Measurements from ENCODE around the gene CNOT3.

Gene CNOT3

GRCh38 chr19:54199401-54199800 is 61.8 kb downstream of the CNOT3 start:
- DNase-seq, result no peak

- no peak for DNase-seq
These were observed 63.7 kb downstream of the CNOT3 start for GRCh38 chr19:54201172-54201701.

DNA sequence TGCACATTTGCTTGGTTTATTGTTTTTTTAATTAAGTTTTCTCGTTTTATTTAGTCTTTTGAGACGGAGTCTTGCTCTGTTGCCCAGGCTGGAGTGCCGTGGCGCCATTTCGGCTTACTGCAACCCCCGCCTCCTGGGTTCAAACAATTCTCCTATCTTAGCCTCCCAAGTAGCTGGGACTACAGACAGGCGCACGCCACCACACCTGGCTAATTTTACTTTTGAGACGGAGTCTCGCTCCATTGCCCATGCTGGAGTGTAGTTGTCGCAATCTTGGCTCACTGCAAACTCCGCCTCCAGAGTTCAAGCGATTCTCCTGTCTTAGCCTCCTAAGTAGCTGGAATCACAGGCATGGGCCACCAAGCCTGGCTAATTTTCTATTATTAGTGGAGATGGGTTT is 64.4 kb downstream of the CNOT3 start:
- no peak for DNase-seq

DNA sequence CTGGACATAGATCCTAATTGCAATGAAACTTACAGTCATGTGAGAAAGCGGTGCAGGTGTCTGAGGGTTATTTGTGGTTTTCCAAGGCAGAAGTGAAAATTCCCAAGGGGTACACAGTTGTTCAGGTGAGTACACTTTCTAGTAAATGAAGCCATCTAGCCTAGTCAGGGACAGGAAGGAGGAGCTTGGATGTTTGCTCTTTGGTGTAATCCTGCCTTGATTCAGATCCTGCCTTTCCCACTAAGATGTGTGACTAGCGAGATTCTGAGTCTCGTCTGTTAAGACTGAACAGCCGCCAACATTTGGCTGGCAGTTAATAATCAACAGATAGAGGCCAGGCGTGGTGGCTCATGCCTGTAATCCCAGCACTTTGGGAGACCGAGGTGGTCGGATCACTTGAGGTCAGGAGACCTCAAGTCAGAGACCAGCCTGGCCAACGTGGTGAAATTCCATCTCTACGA is 65.6 kb downstream of the CNOT3 start:
- DNase-seq, result no peak

- DNase-seq, result no peak
These were observed 67.4 kb downstream of the CNOT3 start for GRCh38 chr19:54204767-54205468.

All from NCI-H187 (cell line).